Right atrium auricular region (tissue), 2 donors: ENCODE measurements around the gene FNBP1. TPM values are rescaled to one million over a fixed set of nuclear protein-coding genes. Genes with fewer than 3 reads are reported as not detected.

Experiments used
- DNase-seq: peaks from one replicate; pipeline ENCODE4 v3.0.0-alpha.2; 2019; ENCODE audit warnings: low spot score
- H3K27ac ChIP-seq, 2 donors: fragments of 200-600 bp; sonication (generic); 1 replicate in 1 of 2; 2 replicates in 1 of 2; pipeline ENCODE4 v1.5.1; 2016 to 2019
- H3K27me3 ChIP-seq, 2 donors: fragments of 200-600 bp; sonication (generic); one replicate each; pipeline versions ENCODE4 v1.5.1 to v1.6.0; 2017 to 2019
- H3K36me3 ChIP-seq: fragments of 200-600 bp; sonication (generic); one replicate; pipeline ENCODE4 v1.5.1; 2016
- H3K4me1 ChIP-seq, 2 donors: fragments of 200-600 bp; sonication (generic); one replicate each; pipeline versions ENCODE4 v1.5.1 to v1.6.0; 2017 to 2019
- H3K4me3 ChIP-seq, 2 donors: fragments of 200-600 bp; sonication (generic); 1 replicate in 1 of 2; 2 replicates in 1 of 2; pipeline ENCODE4 v1.5.1; 2017 to 2019; ENCODE audit warnings: mild to moderate bottlenecking in 1 of 2, moderate library complexity in 1 of 2
- H3K9me3 ChIP-seq, 2 donors: fragments of 200-600 bp; sonication (generic); one replicate each; pipeline ENCODE4 v1.5.1; 2019
- CTCF ChIP-seq, 2 donors: fragments of 200-600 bp; sonication (generic); IDR thresholded peaks; one replicate each; pipeline ENCODE4 v1.5.1; 2019; ENCODE audit warnings: antibody characterized with exemption in 2 of 2
- total RNA-seq, 2 donors: library from RNA; depleted of rRNA; stranded (reverse); fragments of >200 nt; gene quantifications; one replicate each; pipeline ENCODE4 v1.1.0, GENCODE V29; 2016

FNBP1 gene
- total RNA-seq, 2 donors from 2014 or later: 18.0 to 24.1 TPM

GRCh38 chr9:129964901-129965734 lies 77.9 kb downstream of the FNBP1 start:
- no peak for TF ChIP-seq CTCF (IDR thresholded peaks at IDR 0.05)
- H3K4me3 ChIP-seq: no peak overlapping the region

GRCh38 chr9:129962889-129963703 lies 79.9 kb downstream of the FNBP1 start:
- H3K9me3 ChIP-seq: no peaks in the 10 kb centered on the region
- DNase-seq: peak; percentile 77
- peak overlapping the region; percentile 38 to 50 for H3K4me3 ChIP-seq
- H3K27ac ChIP-seq: peak overlapping the region; percentile 87 to 88
- no peak for TF ChIP-seq CTCF (IDR thresholded peaks at IDR 0.05)
- peaks cover 0 to 28% of the 10 kb centered on the region in 2 donors for H3K4me1 ChIP-seq
- H3K36me3 ChIP-seq: peaks cover 4% of the 10 kb centered on the region
- H3K27me3 ChIP-seq: no peaks in the 10 kb centered on the region

More at GRCh38 chr9:129964901-129965734, 77.9 kb downstream of the FNBP1 start:
- H3K4me1 ChIP-seq: peaks cover 0 to 38% of the 10 kb centered on the region in 2 donors
- peak; percentile 56 for DNase-seq
- no peaks in the 10 kb centered on the region for H3K27me3 ChIP-seq
- H3K9me3 ChIP-seq: no peaks in the 10 kb centered on the region
- H3K36me3 ChIP-seq: no peaks in the 10 kb centered on the region
- H3K27ac ChIP-seq: peak overlapping the region; percentile 87 to 88

GRCh38 chr9:129962451-129962864 lies 80.5 kb downstream of the FNBP1 start:
- no peaks in the 10 kb centered on the region for H3K27me3 ChIP-seq
- peak; percentile 49 for DNase-seq
- H3K27ac ChIP-seq: peak overlapping the region; percentile 87 to 88
- TF ChIP-seq CTCF (IDR thresholded peaks at IDR 0.05): no peak
- peaks cover 0 to 28% of the 10 kb centered on the region in 2 donors for H3K4me1 ChIP-seq
- H3K4me3 ChIP-seq: peak overlapping the region; percentile 38 to 50
- H3K9me3 ChIP-seq: no peaks in the 10 kb centered on the region
- H3K36me3 ChIP-seq: peaks cover 9% of the 10 kb centered on the region

- TF ChIP-seq CTCF (IDR thresholded peaks at IDR 0.05): no peak
- H3K9me3 ChIP-seq: no peaks in the 10 kb centered on the region
- H3K36me3 ChIP-seq: peaks cover 23% of the 10 kb centered on the region
- H3K27ac ChIP-seq: no peak overlapping the region
- no peak overlapping the region for H3K4me3 ChIP-seq
- no peaks in the 10 kb centered on the region for H3K27me3 ChIP-seq
- H3K4me1 ChIP-seq: peaks cover 0 to 15% of the 10 kb centered on the region in 2 donors
- peak; percentile 54 for DNase-seq
Observed at GRCh38 chr9:129958796-129959195, 84.2 kb downstream of the FNBP1 start.

GRCh38 chr9:129954868-129955550 lies 88.0 kb downstream of the FNBP1 start:
- Histone ChIP-seq H3K9me3 (no peaks in the 10 kb centered on the region), H3K36me3 (peaks cover 23% of the 10 kb centered on the region), H3K27me3 (no peaks in the 10 kb centered on the region), H3K27ac (peak overlapping the region in 1 of 2 donors; percentile 21), H3K4me1 (peaks cover 0 to 4% of the 10 kb centered on the region in 2 donors), H3K4me3 (no peak overlapping the region)
- DNase-seq: peak; percentile 53
- TF ChIP-seq CTCF (IDR thresholded peaks at IDR 0.05): no peak
